ENCODE results near the gene SPATA31A5.
"Not testable (repeated sequence)": the region's sequence is repeated elsewhere in the genome, so short reads cannot be mapped to it uniquely, and the experiment has no call there.

Gene SPATA31A5

DNA sequence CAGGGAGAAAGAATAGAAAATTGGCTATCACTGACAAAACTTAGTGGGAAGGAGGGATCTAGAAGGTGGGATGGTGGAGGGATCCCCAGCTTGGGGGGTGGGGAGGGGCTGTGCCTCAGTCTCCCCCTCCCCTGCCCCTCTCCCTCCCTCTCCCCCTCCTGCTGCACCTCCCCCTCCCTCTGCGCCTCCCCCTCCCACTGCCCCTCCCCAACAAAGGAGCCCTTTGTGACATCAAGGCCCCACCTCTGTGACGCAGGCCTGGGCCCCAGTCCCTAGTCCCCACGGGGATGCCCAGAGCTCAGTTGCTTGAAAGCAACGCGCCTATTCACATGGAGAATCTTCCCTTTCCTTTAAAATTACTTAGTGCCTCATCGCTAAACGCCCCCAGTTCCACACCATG lies at the start of gene SPATA31A5:
TSS of gene SPATA31A5 (plus strand) at position 301 of the 400 bp plus-strand sequence. CDS start at position 330, 29 bp downstream.
- DNase-seq: not testable (repeated sequence)

DNA sequence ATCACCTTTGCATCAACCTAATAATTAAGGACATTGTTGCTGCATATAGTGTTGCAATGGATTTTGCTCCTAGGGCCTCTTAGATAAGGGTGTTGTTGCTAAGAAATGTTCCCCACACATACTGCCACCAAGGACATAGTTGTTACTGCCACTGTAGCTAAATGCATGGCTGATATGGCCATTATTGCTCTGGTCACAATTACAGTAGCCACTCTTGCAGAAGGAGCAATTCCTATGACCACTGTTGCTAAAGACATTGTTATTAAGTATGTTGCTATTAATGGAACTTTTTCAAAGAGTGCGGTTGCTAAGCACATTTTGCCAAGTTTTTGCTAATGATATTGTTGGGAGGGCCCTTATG lies 48.8 kb downstream of the SPATA31A5 start:
- DNase-seq: not testable (repeated sequence)

GRCh38 chr9:60966382-60966781 lies 52.2 kb downstream of the SPATA31A5 start:
- not testable (repeated sequence) for DNase-seq
